HCT116 (cell line): Measurements from ENCODE around the gene STAM. TPM values are rescaled to one million over a fixed set of nuclear protein-coding genes. Genes with fewer than 3 reads are reported as not detected.

Source experiments
- ATAC-seq: fragments of 200-7000 bp; cut with Tn5 transposase; 2 replicates; pipeline ENCODE4 v1.9.1; 2020; ENCODE audit warnings: mild to moderate bottlenecking, moderate library complexity
- BruUV-seq: library from RNA; stranded (reverse); fragments of 400-500 nt; replicated peaks from 2 replicates; lab custom pipeline; 2021; lab: Mats Ljungman, UMichigan
- CTCF ChIA-PET: fragments of 300-600 bp; sonication (Branson Sonifier 250); formaldehyde crosslinking; loops from one replicate; lab custom pipeline; 2021; ENCODE audit warnings: antibody characterized with exemption; lab: Charles Lee
- POLR2A ChIA-PET: fragments of 300-600, 350-600 bp; sonication (Branson Sonifier 250); formaldehyde crosslinking; loops from one replicate; lab custom pipeline; 2021; ENCODE audit warnings: antibody characterized with exemption; lab: Charles Lee
- RAD21 ChIA-PET, 2 experiments: fragments of 300-600 bp; sonication (Branson Sonifier 250); formaldehyde crosslinking; loops; one replicate each; lab custom pipeline; 2023; ENCODE audit warnings: low total read pairs in 2 of 2; ENCODE audit not compliant: uncharacterized antibody in 2 of 2, unreplicated experiment in 2 of 2, low non-redundant PET in 1 of 2; lab: Charles Lee
- DNase-seq: peaks from one replicate; pipeline ENCODE4 v3.0.0-alpha.2; 2010; ENCODE audit warnings: low read depth, low spot score
- H2AFZ ChIP-seq: fragments of 200-600 bp; shearing (Covaris generic), sonication (generic); 2 replicates; pipeline ENCODE4 v1.6.1; 2017; ENCODE audit warnings: low read depth, mixed run types, mixed read lengths, antibody characterized with exemption, low read length; ENCODE audit not compliant: poor library complexity, severe bottlenecking
- H3K27ac ChIP-seq: 2 replicates; pipeline ENCODE4 v1.5.1; 2012; ENCODE audit warnings: low read depth, low read length
- H3K27me3 ChIP-seq: fragments of 200-600 bp; sonication (generic); 2 replicates; pipeline ENCODE4 v1.6.1; 2016; ENCODE audit warnings: mixed run types, low read length, mixed read lengths; ENCODE audit not compliant: insufficient read depth
- H3K36me3 ChIP-seq, 2 experiments: fragments of 200-500 bp in 1 of 2; fragments of 200-600 bp in 1 of 2; sonication (Bioruptor generic) in 1 of 2; sonication (generic) in 1 of 2; 2 replicates each; pipeline versions ENCODE4 v1.5.1 to v1.6.1; 2014 to 2016; ENCODE audit warnings: low read length in 2 of 2, inconsistent platforms in 1 of 2, mixed read lengths in 1 of 2, mixed run types in 1 of 2; ENCODE audit not compliant: insufficient read depth in 2 of 2, control insufficient read depth in 1 of 2
- H3K4me1 ChIP-seq, 2 experiments: fragments of 200-600 bp in 1 of 2; sonication (generic) in 1 of 2; 2 replicates each; pipeline versions ENCODE4 v1.5.1 to v1.6.1; 2012 to 2017; ENCODE audit warnings: low read length in 2 of 2, inconsistent platforms in 1 of 2, mild to moderate bottlenecking in 1 of 2, mixed read lengths in 1 of 2, mixed run types in 1 of 2, moderate library complexity in 1 of 2; ENCODE audit not compliant: insufficient read depth in 2 of 2, control insufficient read depth in 1 of 2
- H3K4me2 ChIP-seq: fragments of 200-600 bp; sonication (generic); 2 replicates; pipeline ENCODE4 v1.6.1; 2017; ENCODE audit warnings: mixed run types, low read length, mixed read lengths
- H3K4me3 ChIP-seq, 2 experiments: fragments of 200-600 bp in 1 of 2; sonication (generic) in 1 of 2; replicated peaks in 1 of 2; 2 replicates each; pipeline ENCODE4 v1.5.1; 2011 to 2016; ENCODE audit warnings: low read length in 2 of 2, control low read depth in 1 of 2, low read depth in 1 of 2, mild to moderate bottlenecking in 1 of 2, mixed read lengths in 1 of 2, mixed run types in 1 of 2
- H3K79me2 ChIP-seq: fragments of 200-600 bp; sonication (generic); 2 replicates; pipeline ENCODE4 v1.6.1; 2017; ENCODE audit warnings: mild to moderate bottlenecking, mixed run types, low read length, moderate library complexity, mixed read lengths; ENCODE audit not compliant: insufficient read depth
- H3K9ac ChIP-seq: fragments of 200-600 bp; sonication (generic); 2 replicates; pipeline ENCODE4 v1.6.1; 2016; ENCODE audit warnings: low read length, mixed read lengths
- H3K9me2 ChIP-seq: fragments of 200-600 bp; sonication (generic), shearing (Covaris generic); 2 replicates; pipeline ENCODE4 v1.6.1; 2017; ENCODE audit warnings: mixed run types, mild to moderate bottlenecking, moderate library complexity; ENCODE audit not compliant: insufficient read depth
- H3K9me3 ChIP-seq, 2 experiments: fragments of 200-500 bp in 1 of 2; fragments of 200-600 bp in 1 of 2; sonication (Bioruptor generic) in 1 of 2; sonication (generic) in 1 of 2; 2 replicates each; pipeline ENCODE4 v1.6.1; 2014 to 2017; ENCODE audit warnings: low read length in 2 of 2, mixed read lengths in 2 of 2, inconsistent platforms in 1 of 2, low read depth in 1 of 2, mild to moderate bottlenecking in 1 of 2, mixed run types in 1 of 2, moderate library complexity in 1 of 2; ENCODE audit not compliant: control insufficient read depth in 1 of 2, insufficient read depth in 1 of 2
- H4K20me1 ChIP-seq: fragments of 200-600 bp; sonication (generic), shearing (Covaris generic); 2 replicates; pipeline ENCODE4 v1.6.1; 2017; ENCODE audit warnings: mixed run types, mild to moderate bottlenecking, moderate library complexity; ENCODE audit not compliant: insufficient read depth
- ATF3 ChIP-seq: IDR thresholded peaks from 2 replicates; pipeline ENCODE4 v1.6.1; 2012
- CTCF ChIP-seq, 3 experiments: fragments of 200-600 bp in 1 of 3; sonication (generic) in 1 of 3; IDR thresholded peaks in 2 of 3; conservative IDR thresholded peaks in 1 of 3; 2 replicates each; pipeline ENCODE4 v1.5.1; 2012 to 2017; ENCODE audit warnings: low read depth in 2 of 3, low read length in 2 of 3, antibody characterized with exemption in 1 of 3, borderline replicate concordance in 1 of 3, control low read depth in 1 of 3, mild to moderate bottlenecking in 1 of 3, mixed read lengths in 1 of 3, mixed run types in 1 of 3, moderate library complexity in 1 of 3; ENCODE audit not compliant: insufficient read depth in 1 of 3
- EGR1 ChIP-seq: IDR thresholded peaks from 2 replicates; pipeline ENCODE4 v1.6.1; 2012; ENCODE audit warnings: low read depth
- FOSL1 ChIP-seq: IDR thresholded peaks from 2 replicates; pipeline ENCODE4 v1.6.1; 2012; ENCODE audit warnings: low read depth
- JUND ChIP-seq: IDR thresholded peaks from 2 replicates; pipeline ENCODE4 v1.6.1; 2012
- RAD21 ChIP-seq: IDR thresholded peaks from 2 replicates; pipeline ENCODE4 v1.6.1; 2012; ENCODE audit warnings: low read depth, mild to moderate bottlenecking
- REST ChIP-seq: IDR thresholded peaks from 2 replicates; pipeline ENCODE4 v1.6.1; 2012; ENCODE audit warnings: low read depth
- SP1 ChIP-seq: IDR thresholded peaks from 2 replicates; pipeline ENCODE4 v1.6.1; 2012; ENCODE audit warnings: low read depth
- TCF7L2 ChIP-seq: IDR thresholded peaks from 2 replicates; pipeline ENCODE4 v1.7.0; 2011; ENCODE audit warnings: borderline replicate concordance, inconsistent platforms; ENCODE audit not compliant: insufficient read depth, insufficient read length; ENCODE audit errors: extremely low read depth
- ZBTB33 ChIP-seq: IDR thresholded peaks from 2 replicates; pipeline ENCODE4 v1.6.1; 2011; ENCODE audit warnings: mild to moderate bottlenecking, low read length, moderate library complexity; ENCODE audit not compliant: insufficient replicate concordance; ENCODE audit errors: extremely low read depth
- ZFX ChIP-seq: fragments of 450-650 bp; IDR thresholded peaks from 2 replicates; pipeline ENCODE4 v1.6.1; 2017
- ZNF274 ChIP-seq: fragments of 200-500 bp; sonication (Bioruptor generic); IDR thresholded peaks from 2 replicates; pipeline ENCODE4 v1.6.1; 2014; ENCODE audit warnings: mild to moderate bottlenecking, low read depth, low read length, inconsistent platforms
- intact Hi-C: fragments of 100-400 bp; cut with micrococcal nuclease; formaldehyde crosslinking; loops from 2 replicates; pipeline ENCODE4 v1.10.0; 2022
- total RNA-seq: library from RNA; stranded (reverse); gene quantifications from one replicate; pipeline ENCODE4 v1.2.1, GENCODE V29; 2021; ENCODE audit not compliant: unreplicated experiment

The STAM gene
- total RNA-seq, 1 experiment from 2014 or later = 23.0 TPM

GRCh38 chr10:17599089-17599488 is 44.9 kb upstream of the STAM start:
- no peaks in the 10 kb centered on the region for H3K27me3 ChIP-seq
- H3K9me2 ChIP-seq = no peaks in the 10 kb centered on the region
- H3K79me2 ChIP-seq = no peaks in the 10 kb centered on the region
- no peaks in the 10 kb centered on the region for H4K20me1 ChIP-seq
- H3K4me1 ChIP-seq = no peaks in the 10 kb centered on the region
- peak; percentile 79 for ATAC-seq
- TF ChIP-seq ZNF274 (no peak), TCF7L2 (no peak), ATF3 (no peak), RAD21 (peak; percentile 59), CTCF (IDR thresholded peaks at IDR 0.05 in 2 of 3, conservative IDR thresholded peaks at IDR 0.05 in 1 of 3; ENCODE audit: borderline replicate concordance in 1 of 3, insufficient read depth in 1 of 3, low read depth in 2 of 3, low read length in 2 of 3) (peak; percentile 38 to 47 (median 42); a peak in 4 of 6 replicates), ZFX (no peak), FOSL1 (no peak), EGR1 (no peak)
- H2AFZ ChIP-seq = no peak overlapping the region
- no peak overlapping the region for H3K4me2 ChIP-seq
- peak; percentile 13 for DNase-seq
- no TSS peak for BruUV-seq
- intact Hi-C loops = loop anchor here (1.0 to 10.0 kb wide), 5 partner anchors 164 to 1722 kb away; no protein-coding TSS in a partner anchor
- H3K36me3 ChIP-seq = no peaks in the 10 kb centered on the region
- ChIA-PET RAD21 (no interaction called here), POLR2A (no interaction called here), CTCF (no interaction called here)
- H3K9ac ChIP-seq = no peak overlapping the region
- H3K9me3 ChIP-seq = no peaks in the 10 kb centered on the region
- H3K27ac ChIP-seq = no peak overlapping the region
- H3K4me3 ChIP-seq = no peak overlapping the region

GRCh38 chr10:17605936-17606335 is 38.0 kb upstream of the STAM start:
- DNase-seq (no peak), ATAC-seq (no peak)
- Histone ChIP-seq H3K9me3 (no peaks in the 10 kb centered on the region), H3K27ac (no peak overlapping the region), H2AFZ (no peak overlapping the region), H3K9ac (no peak overlapping the region), H3K79me2 (no peaks in the 10 kb centered on the region), H3K4me2 (no peak overlapping the region), H3K4me3 (no peak overlapping the region), H3K9me2 (no peaks in the 10 kb centered on the region), H3K36me3 (no peaks in the 10 kb centered on the region), H4K20me1 (no peaks in the 10 kb centered on the region), H3K4me1 (no peaks in the 10 kb centered on the region), H3K27me3 (no peaks in the 10 kb centered on the region)
- ChIA-PET CTCF (interaction anchor here (0.7 to 1.6 kb wide), 4 partner anchors 11 to 280 kb away, joined by 3 to 4 read pairs (median 4); partner anchors contain the start of gene HACD1), RAD21 (no interaction called here), POLR2A (no interaction called here)
- BruUV-seq = no TSS peak
- intact Hi-C loops = loop anchor here (2.0 to 5.0 kb wide), 3 partner anchors 241 to 633 kb away; no protein-coding TSS in a partner anchor
- TF ChIP-seq FOSL1 (no peak), ZBTB33 (no peak), REST (no peak), JUND (no peak), SP1 (no peak), ATF3 (no peak)
